HG03060 (cell line): ENCODE results near the gene INS.
"Not testable (repeated sequence)": the region's sequence is repeated elsewhere in the genome, so short reads cannot be mapped to it uniquely, and the experiment has no call there.

ENCODE experiments used
- ATAC-seq: cut with Tn5 transposase; IDR thresholded peaks from one replicate; pipeline ENCODE4 v1.9.1; 2021; ENCODE audit warnings: low read depth, moderate number of reproducible peaks; ENCODE audit not compliant: unreplicated experiment

INS gene

DNA sequence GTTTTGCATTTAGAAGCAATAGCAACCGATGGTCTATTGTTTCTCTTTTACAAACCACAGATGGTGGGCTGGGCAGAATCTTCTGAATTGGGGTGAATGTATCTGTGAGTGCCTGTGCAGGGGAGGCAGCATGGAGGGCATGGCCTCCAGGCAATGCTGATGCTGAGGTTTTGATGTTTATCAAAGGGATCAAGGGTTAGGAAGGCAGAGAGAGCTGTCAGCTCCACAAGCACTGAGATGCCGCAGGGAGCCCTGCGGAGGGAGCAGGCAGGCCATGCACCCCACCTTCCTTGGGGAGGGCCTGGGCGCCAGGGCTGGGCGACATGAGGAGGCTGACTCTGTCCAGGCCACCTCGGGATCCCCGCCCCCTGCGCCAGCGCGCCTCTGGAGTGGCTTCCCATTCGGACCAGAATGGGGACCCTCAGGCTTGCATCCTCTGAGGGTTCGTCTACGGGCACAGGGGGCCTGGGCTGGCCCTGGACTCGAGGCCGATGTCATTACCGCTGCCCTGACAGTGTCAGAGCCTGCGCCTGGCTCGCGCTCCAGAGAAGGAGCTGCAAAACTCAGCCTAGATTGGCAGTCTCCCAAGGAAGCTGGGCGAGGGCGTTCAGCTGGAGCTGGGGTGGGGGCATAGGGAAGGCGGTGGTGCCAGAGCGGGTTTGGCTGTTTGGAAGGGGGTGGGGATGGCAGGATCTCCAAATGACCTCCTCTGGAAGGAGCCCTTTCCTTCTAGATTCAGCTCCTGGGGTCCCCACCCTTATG, 24.5 kb upstream of the INS start:
- no peak for ATAC-seq

- ATAC-seq = no peak
Measured at GRCh38 chr11:2182692-2183474, 21.9 kb upstream of the INS start.

GRCh38 chr11:2182075-2182474, 21.1 kb upstream of the INS start:
- no peak for ATAC-seq

- ATAC-seq = no peak
Measured at GRCh38 chr11:2180789-2181370, 19.9 kb upstream of the INS start.

- ATAC-seq = no peak
Measured at GRCh38 chr11:2180347-2180746, 19.3 kb upstream of the INS start.

- ATAC-seq = no peak
Measured at GRCh38 chr11:2179516-2179915, 18.5 kb upstream of the INS start.

- no peak for ATAC-seq
Measured at GRCh38 chr11:2178906-2179494, 18.0 kb upstream of the INS start.

GRCh38 chr11:2178055-2178773, 17.2 kb upstream of the INS start:
- not testable (repeated sequence) for ATAC-seq

- ATAC-seq = no peak
Measured at GRCh38 chr11:2177076-2177475, 16.1 kb upstream of the INS start.

DNA sequence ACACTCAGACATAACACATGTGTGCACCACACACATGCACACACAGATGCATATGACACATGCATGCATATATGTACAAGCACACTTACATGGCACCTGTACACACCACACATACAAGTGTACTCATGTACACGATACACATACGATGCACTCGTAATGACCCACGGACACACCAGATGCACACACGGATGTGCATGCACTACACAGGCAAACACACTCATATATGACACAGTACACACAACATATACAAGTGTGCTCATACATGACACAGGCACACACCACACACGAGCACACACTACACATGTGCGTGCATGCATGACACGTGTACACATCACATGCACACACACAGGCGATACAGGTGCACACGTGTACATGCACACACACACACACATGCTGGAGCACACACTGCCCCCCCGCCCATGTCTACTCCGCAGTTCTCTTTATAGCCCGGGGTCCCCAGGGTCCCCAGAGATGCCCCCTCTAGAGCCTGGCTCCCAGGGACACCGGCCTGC, 15.4 kb upstream of the INS start:
- ATAC-seq = no peak

DNA sequence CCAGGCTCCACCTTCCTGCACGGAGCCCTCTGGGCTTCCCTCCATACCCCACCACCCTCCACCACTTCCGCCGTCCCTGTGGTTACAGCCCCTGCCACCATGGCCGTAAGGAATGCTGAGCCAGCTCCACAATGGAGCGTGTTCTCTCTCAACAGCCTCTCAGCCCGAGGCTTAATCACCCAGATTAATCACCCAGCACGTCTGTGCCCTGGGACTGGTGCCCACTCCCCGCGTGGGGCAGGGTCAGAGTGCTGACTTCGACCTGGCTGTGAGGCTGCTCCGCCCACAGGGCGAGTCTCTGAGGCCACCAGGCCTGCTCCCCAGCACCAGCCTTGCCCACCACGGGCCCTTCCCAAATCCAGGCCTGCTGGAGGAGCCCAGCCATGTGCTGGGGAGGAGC, 14.7 kb upstream of the INS start:
- no peak for ATAC-seq

GRCh38 chr11:2174361-2174760, 13.4 kb upstream of the INS start:
- no peak for ATAC-seq

DNA sequence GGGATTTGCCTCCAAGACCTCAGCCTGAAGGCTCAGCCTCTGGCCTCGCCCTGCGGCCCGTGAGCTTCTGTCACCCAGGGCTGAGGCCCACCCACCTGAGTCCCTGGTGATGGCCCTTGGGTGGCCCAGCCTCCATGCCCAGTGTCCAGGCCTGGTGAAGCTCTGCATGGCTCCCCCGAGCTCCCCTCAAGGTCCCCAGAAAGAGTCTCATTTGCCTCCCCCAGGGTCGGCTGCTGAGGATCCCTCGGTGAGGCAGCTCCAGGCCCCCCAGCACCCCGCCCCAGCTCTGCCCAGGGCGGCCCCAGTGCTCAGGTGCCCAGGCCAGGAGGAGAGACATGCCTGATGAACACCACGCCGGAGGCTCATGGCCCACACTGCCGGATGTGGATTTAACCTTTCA, 12.8 kb upstream of the INS start:
- ATAC-seq = no peak

DNA sequence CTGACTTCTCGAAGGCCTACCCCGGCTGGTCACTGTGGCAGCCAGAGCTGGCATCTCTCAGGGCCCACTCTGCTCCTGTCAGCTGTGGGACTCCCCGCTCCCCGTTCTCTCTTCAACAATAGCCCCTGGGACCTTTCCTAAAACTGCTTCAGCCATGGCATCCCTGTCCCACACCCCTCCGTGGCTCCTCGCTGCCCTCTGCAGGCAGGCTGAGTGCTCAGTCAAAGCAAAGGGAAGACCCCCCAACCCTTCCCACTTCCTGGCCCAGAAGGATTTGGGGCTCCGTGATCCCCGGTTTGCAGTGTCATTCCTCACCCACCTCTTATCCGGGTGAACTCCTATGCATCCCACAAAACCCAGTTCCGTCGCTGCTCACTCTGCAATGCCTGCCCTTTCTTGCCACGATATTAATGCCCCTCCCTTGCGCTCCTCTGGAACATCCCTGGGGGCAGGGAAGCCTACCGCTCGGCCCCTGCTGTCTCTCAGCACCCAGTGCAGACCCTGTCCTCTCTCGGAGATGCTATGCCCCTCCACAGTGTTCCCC, 12.2 kb upstream of the INS start:
- ATAC-seq = no peak

DNA sequence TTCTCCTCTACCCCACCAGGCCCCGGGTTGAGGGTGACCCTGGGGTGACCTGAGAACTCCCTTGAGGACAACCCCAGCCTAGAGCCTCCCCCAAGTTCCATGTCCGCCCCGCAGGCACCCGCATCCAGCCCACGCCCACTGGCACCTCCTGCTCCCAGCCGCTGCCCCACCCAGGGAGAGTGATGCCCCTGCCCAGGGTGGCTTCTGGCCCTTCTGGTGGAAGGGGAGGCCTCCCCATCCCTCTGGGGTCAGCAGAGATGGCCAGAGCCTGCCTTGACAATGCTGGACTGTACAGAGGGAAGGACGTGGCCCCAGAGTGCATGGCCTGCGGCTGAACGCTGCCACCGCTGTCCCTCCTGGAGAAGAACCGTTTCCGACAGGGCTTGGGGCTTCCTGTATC, 11.7 kb upstream of the INS start:
- no peak for ATAC-seq

GRCh38 chr11:2171591-2172003, 10.6 kb upstream of the INS start, which contains the start of gene TH:
Gene TH (minus strand): TSS chr11:2171815. CDS start chr11:2171786, 29 bp downstream.
- ATAC-seq = no peak

GRCh38 chr11:2169626-2170570, 8.9 kb upstream of the INS start:
- ATAC-seq = no peak

DNA sequence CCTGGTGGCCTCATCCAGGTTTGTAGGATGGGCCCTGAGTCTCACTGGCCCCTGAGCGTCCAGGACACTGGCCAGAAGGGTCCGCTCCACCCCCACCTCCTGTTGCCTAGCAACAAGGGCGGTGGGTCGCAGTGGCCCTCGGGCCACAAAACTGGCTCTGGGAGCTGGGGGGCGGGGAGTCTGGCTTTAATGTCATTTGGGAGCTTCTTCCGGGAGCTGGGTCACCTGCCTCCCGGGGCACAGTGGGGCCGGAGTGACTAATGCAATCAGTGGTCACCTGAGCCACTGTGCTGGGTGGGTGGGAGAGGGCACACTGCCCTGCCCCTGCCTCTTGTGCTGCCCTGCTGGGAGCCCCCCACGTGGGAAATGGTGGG, 8.0 kb upstream of the INS start:
- no peak for ATAC-seq
